ENCODE measurements around the gene TSN.

TSN gene

GRCh38 chr2:121746071-121746578, 9.3 kb upstream of the TSN start:
- no peak for DNase-seq (ENCODE audit: low read depth in 2 of 2)

- no peak for DNase-seq (ENCODE audit: low read depth in 2 of 2)
These were observed 7.2 kb upstream of the TSN start for GRCh38 chr2:121748202-121748601.

- no peak for DNase-seq (ENCODE audit: low read depth in 2 of 2)
These were observed 607 bp upstream of the TSN start for GRCh38 chr2:121754851-121755236.

GRCh38 chr2:121764681-121765228, 9.3 kb downstream of the TSN start:
- DNase-seq (ENCODE audit: low read depth in 2 of 2), result no peak

GRCh38 chr2:121766624-121767023, 11.2 kb downstream of the TSN start:
- DNase-seq (ENCODE audit: low read depth in 2 of 2), result no peak

- DNase-seq (ENCODE audit: low read depth in 2 of 2), result no peak
These were observed 12.8 kb downstream of the TSN start for GRCh38 chr2:121768143-121768755.

- no peak for DNase-seq (ENCODE audit: low read depth in 2 of 2)
These were observed 16.7 kb downstream of the TSN start for GRCh38 chr2:121771976-121772742.

GRCh38 chr2:121774235-121774634, 18.8 kb downstream of the TSN start:
- DNase-seq (ENCODE audit: low read depth in 2 of 2), result no peak

- DNase-seq (ENCODE audit: low read depth in 2 of 2), result no peak
These were observed 20.9 kb downstream of the TSN start for GRCh38 chr2:121776361-121776760.

GRCh38 chr2:121776885-121777698, 21.6 kb downstream of the TSN start:
- no peak for DNase-seq (ENCODE audit: low read depth in 2 of 2)

GRCh38 chr2:121777699-121778058, 22.2 kb downstream of the TSN start:
- no peak for DNase-seq (ENCODE audit: low read depth in 2 of 2)

GRCh38 chr2:121778741-121779487, 23.5 kb downstream of the TSN start:
- no peak for DNase-seq (ENCODE audit: low read depth in 2 of 2)

GRCh38 chr2:121783180-121783579, 27.7 kb downstream of the TSN start:
- no peak for DNase-seq (ENCODE audit: low read depth in 2 of 2)

GRCh38 chr2:121788685-121789084, 33.2 kb downstream of the TSN start:
- DNase-seq (ENCODE audit: low read depth in 2 of 2), result no peak

GRCh38 chr2:121790276-121790956, 35.0 kb downstream of the TSN start:
- DNase-seq (ENCODE audit: low read depth in 2 of 2), result no peak

GRCh38 chr2:121791290-121791689, 35.8 kb downstream of the TSN start:
- no peak for DNase-seq (ENCODE audit: low read depth in 2 of 2)

GRCh38 chr2:121791801-121792221, 36.4 kb downstream of the TSN start:
- DNase-seq (ENCODE audit: low read depth in 2 of 2), result no peak

GRCh38 chr2:121793816-121794215, 38.4 kb downstream of the TSN start:
- no peak for DNase-seq (ENCODE audit: low read depth in 2 of 2)

GRCh38 chr2:121794233-121794632, 38.8 kb downstream of the TSN start:
- DNase-seq (ENCODE audit: low read depth in 2 of 2), result no peak

- no peak for DNase-seq (ENCODE audit: low read depth in 2 of 2)
These were observed 40.8 kb downstream of the TSN start for GRCh38 chr2:121796239-121796638.

GRCh38 chr2:121798617-121799016, 43.2 kb downstream of the TSN start:
- DNase-seq (ENCODE audit: low read depth in 2 of 2), result no peak
